22Rv1 (cell line): ENCODE data around the gene KLHL29.

ENCODE experiments used
- CTCF ChIP-seq: fragments of 450-650 bp; IDR thresholded peaks from 2 replicates; pipeline ENCODE4 v1.5.1; 2017; ENCODE audit warnings: mild to moderate bottlenecking
- ZFX ChIP-seq: fragments of 450-650 bp; IDR thresholded peaks from 2 replicates; pipeline ENCODE4 v1.6.1; 2017; ENCODE audit warnings: antibody characterized with exemption, borderline replicate concordance

GRCh38 chr2:23588508-23589201 lies 203.7 kb downstream of the KLHL29 start:
- TF ChIP-seq CTCF (no peak), ZFX (no peak)
